H1 (cell line): Measurements from ENCODE around the gene TBC1D24. TPM values are rescaled to one million over a fixed set of nuclear protein-coding genes. Genes with fewer than 3 reads are reported as not detected.

ENCODE experiments used
- CTCF ChIA-PET: fragments of 300-600 bp; sonication (Branson Sonifier 250); formaldehyde crosslinking; loops from one replicate; lab custom pipeline; 2021; ENCODE audit not compliant: partially characterized antibody; lab: Charles Lee
- POLR2A ChIA-PET: fragments of 300-600 bp; sonication (Branson Sonifier 250); formaldehyde crosslinking; loops from one replicate; lab custom pipeline; 2021; ENCODE audit warnings: inconsistent platforms; ENCODE audit not compliant: partially characterized antibody; lab: Charles Lee
- DNase-seq, 2 experiments: peaks; one replicate each; pipeline versions ENCODE4 v3.0.0 to v3.0.0-alpha.2; 2010 to 2022; ENCODE audit warnings: low spot score in 2 of 2, low read depth in 1 of 2, mixed read lengths in 1 of 2
- FAIRE-seq: peaks from 2 replicates; lab custom pipeline; 2011; peaks lifted over from hg19 to GRCh38; lab: Jason Lieb, UNC
- H2AFZ ChIP-seq: 2 replicates; pipeline ENCODE4 v1.8.1; 2012; ENCODE audit warnings: low read length, inconsistent platforms
- H2AK5ac ChIP-seq: 2 replicates; pipeline ENCODE4 v1.6.1; 2013; ENCODE audit warnings: low read depth, low read length
- H2BK120ac ChIP-seq: replicated peaks from 2 replicates; pipeline ENCODE3; 2013; ENCODE audit warnings: low read depth, low read length, inconsistent platforms
- H2BK12ac ChIP-seq: 2 replicates; pipeline ENCODE4 v1.6.1; 2013; ENCODE audit warnings: low read depth, low read length
- H2BK15ac ChIP-seq: 2 replicates; pipeline ENCODE4 v1.6.1; 2013; ENCODE audit warnings: low read length
- H2BK20ac ChIP-seq: 2 replicates; pipeline ENCODE4 v1.6.1; 2013; ENCODE audit warnings: low read length
- H2BK5ac ChIP-seq: 2 replicates; pipeline ENCODE4 v1.6.1; 2013; ENCODE audit warnings: low read depth, low read length
- H3K14ac ChIP-seq: 2 replicates; pipeline ENCODE4 v1.6.1; 2013; ENCODE audit warnings: inconsistent platforms; ENCODE audit not compliant: insufficient read length
- H3K18ac ChIP-seq: 2 replicates; pipeline ENCODE4 v1.6.1; 2013; ENCODE audit warnings: low read length; ENCODE audit errors: extremely low read depth
- H3K23ac ChIP-seq: 2 replicates; pipeline ENCODE4 v1.6.1; 2013; ENCODE audit warnings: inconsistent platforms; ENCODE audit not compliant: insufficient read length
- H3K23me2 ChIP-seq: 2 replicates; pipeline ENCODE4 v1.6.1; 2013; ENCODE audit warnings: low read depth, low read length
- H3K27ac ChIP-seq: 2 replicates; pipeline ENCODE4 v1.6.1; 2011; ENCODE audit warnings: low read depth, low read length, inconsistent platforms
- H3K27me3 ChIP-seq, 4 experiments: replicated peaks in 1 of 4; 1 replicate in 1 of 4; 2 replicates in 3 of 4; pipeline versions ENCODE4 v1.6.1 to v1.8.1; 2011 to 2013; ENCODE audit warnings: low read length in 3 of 4, mild to moderate bottlenecking in 3 of 4, inconsistent platforms in 2 of 4, mixed read lengths in 2 of 4, moderate library complexity in 1 of 4; ENCODE audit not compliant: control insufficient read depth in 3 of 4, insufficient read depth in 3 of 4; ENCODE audit errors: extremely low read depth in 1 of 4
- H3K36me3 ChIP-seq, 4 experiments: 2 replicates each; pipeline versions ENCODE4 v1.6.1 to v1.8.1; 2011 to 2013; ENCODE audit warnings: mild to moderate bottlenecking in 4 of 4, low read length in 3 of 4, moderate library complexity in 2 of 4, control low read depth in 1 of 4, inconsistent platforms in 1 of 4; ENCODE audit not compliant: insufficient read depth in 4 of 4, control insufficient read depth in 2 of 4
- H3K4ac ChIP-seq: replicated peaks from 2 replicates; pipeline ENCODE3; 2013; ENCODE audit warnings: low read length, low read depth, mixed read lengths, inconsistent platforms; ENCODE audit not compliant: insufficient read length
- H3K4me1 ChIP-seq, 4 experiments: replicated peaks in 1 of 4; 1 replicate in 1 of 4; 2 replicates in 3 of 4; pipeline versions ENCODE4 v1.6.1 to v1.8.1; 2011 to 2013; ENCODE audit warnings: low read length in 3 of 4, inconsistent platforms in 2 of 4, mixed read lengths in 1 of 4; ENCODE audit not compliant: insufficient read depth in 4 of 4, control insufficient read depth in 3 of 4
- H3K4me2 ChIP-seq, 2 experiments: 2 replicates each; pipeline versions ENCODE4 v1.6.1 to v1.8.1; 2011 to 2013; ENCODE audit warnings: low read depth in 2 of 2, low read length in 2 of 2, control low read depth in 1 of 2, inconsistent platforms in 1 of 2, mild to moderate bottlenecking in 1 of 2; ENCODE audit not compliant: insufficient read depth in 1 of 2
- H3K4me3 ChIP-seq, 4 experiments: fragments of 200-600, 300-600 bp in 1 of 4; sonication (generic), shearing (Covaris generic), sonication (Bioruptor Twin) in 1 of 4; 2 replicates each; pipeline versions ENCODE4 v1.5.1 to v1.8.1; 2011 to 2016; ENCODE audit warnings: low read length in 4 of 4, low read depth in 3 of 4, control low read depth in 2 of 4, inconsistent platforms in 2 of 4, mild to moderate bottlenecking in 2 of 4, mixed read lengths in 1 of 4, moderate library complexity in 1 of 4; ENCODE audit not compliant: insufficient read depth in 2 of 4; ENCODE audit errors: extremely low read depth in 1 of 4
- H3K56ac ChIP-seq: replicated peaks from 2 replicates; pipeline ENCODE3; 2013; ENCODE audit warnings: low read depth, mild to moderate bottlenecking, mixed read lengths, low read length, inconsistent platforms; ENCODE audit not compliant: insufficient read length
- H3K79me1 ChIP-seq: 2 replicates; pipeline ENCODE4 v1.6.1; 2013; ENCODE audit warnings: low read depth, low read length, control low read depth
- H3K79me2 ChIP-seq, 2 experiments: 2 replicates each; pipeline versions ENCODE4 v1.6.1 to v1.8.1; 2012 to 2013; ENCODE audit warnings: low read length in 2 of 2, mild to moderate bottlenecking in 2 of 2, inconsistent platforms in 1 of 2; ENCODE audit not compliant: insufficient read depth in 2 of 2, control insufficient read depth in 1 of 2
- H3K9ac ChIP-seq, 4 experiments: replicated peaks in 1 of 4; 1 replicate in 1 of 4; 2 replicates in 3 of 4; pipeline versions ENCODE4 v1.6.1 to v1.8.1; 2011 to 2013; ENCODE audit warnings: low read depth in 3 of 4, low read length in 3 of 4, control low read depth in 2 of 4, mild to moderate bottlenecking in 2 of 4, moderate library complexity in 2 of 4, inconsistent platforms in 1 of 4; ENCODE audit errors: extremely low read depth in 1 of 4
- H3K9me3 ChIP-seq, 2 experiments: 2 replicates each; pipeline versions ENCODE4 v1.6.1 to v1.8.1; 2012 to 2013; ENCODE audit warnings: mild to moderate bottlenecking in 2 of 2, moderate library complexity in 2 of 2, control low read depth in 1 of 2, inconsistent platforms in 1 of 2, low read depth in 1 of 2, low read length in 1 of 2, mixed read lengths in 1 of 2; ENCODE audit not compliant: insufficient read depth in 2 of 2
- H4K20me1 ChIP-seq, 2 experiments: replicated peaks in 1 of 2; 2 replicates each; pipeline versions ENCODE3 to v1.8.1; 2011 to 2013; ENCODE audit warnings: inconsistent platforms in 2 of 2, low read length in 2 of 2, mild to moderate bottlenecking in 1 of 2; ENCODE audit not compliant: insufficient read depth in 2 of 2, control insufficient read depth in 1 of 2
- H4K5ac ChIP-seq: 2 replicates; pipeline ENCODE4 v1.6.1; 2013; ENCODE audit warnings: low read length, low read depth, mixed read lengths, inconsistent platforms; ENCODE audit not compliant: insufficient read length
- H4K8ac ChIP-seq: 2 replicates; pipeline ENCODE4 v1.8.0; 2013; ENCODE audit warnings: mild to moderate bottlenecking, moderate library complexity, low read length, inconsistent platforms; ENCODE audit not compliant: insufficient read depth; ENCODE audit errors: extremely low read depth
- H4K91ac ChIP-seq: replicated peaks from 2 replicates; pipeline ENCODE3; 2013; ENCODE audit warnings: low read length, mixed read lengths, inconsistent platforms; ENCODE audit not compliant: insufficient read length
- EP300 ChIP-seq, 2 experiments: IDR thresholded peaks; 1 replicate in 1 of 2; 2 replicates in 1 of 2; pipeline ENCODE4 v1.6.1; 2011 to 2012; ENCODE audit warnings: low read depth in 2 of 2, low read length in 2 of 2, mild to moderate bottlenecking in 2 of 2, borderline replicate concordance in 1 of 2, inconsistent platforms in 1 of 2, moderate library complexity in 1 of 2
- POLR2A ChIP-seq, 2 experiments: IDR thresholded peaks; 1 replicate in 1 of 2; 2 replicates in 1 of 2; pipeline ENCODE4 v1.6.1; 2011; ENCODE audit warnings: low read depth in 2 of 2, low read length in 2 of 2, mild to moderate bottlenecking in 2 of 2; ENCODE audit errors: control extremely low read depth in 1 of 2
- WGBS, 2 experiments: shearing (Covaris generic) in 1 of 2; methylation state at CpG; one replicate each; pipeline versions ENCODE4 v1.1.6 to v1.1.7; 2013 to 2015; ENCODE audit warnings: low lambda C conversion rate in 2 of 2, mixed read lengths in 2 of 2, inconsistent platforms in 1 of 2, low coverage in 1 of 2, missing lambda C conversion rate in 1 of 2; ENCODE audit not compliant: insufficient replicate concordance in 2 of 2, insufficient coverage in 1 of 2, insufficient read length in 1 of 2; ENCODE audit errors: extremely low coverage in 1 of 2, missing lambda C conversion rate in 1 of 2; 5-methylcytosine and 5-hydroxymethylcytosine counted together
- polyA plus RNA-seq, 7 experiments: library from polyadenylated mRNA; depleted of rRNA in 3 of 7; stranded (reverse) in 5 of 7; unstranded in 2 of 7; fragments of >200 nt in 5 of 7; fragments of 200-250 nt in 2 of 7; gene quantifications; 1 replicate in 5 of 7; 2 replicates in 1 of 7; 4 replicates in 1 of 7; pipeline versions ENCODE4 v1.2.1 to v1.2.3, GENCODE V29; 2011 to 2013; ENCODE audit warnings: missing spikeins in 2 of 7, mixed read lengths in 2 of 7
- total RNA-seq: library from RNA; stranded (reverse); fragmentation: NEBNext Ultra II Directional; extraction: Animal tissue kit (Norgen Biotek cat#: 25700); gene quantifications from 2 replicates; pipeline ENCODE4 v1.2.1, GENCODE V29; 2021

Gene TBC1D24
- total and polyA plus RNA-seq, 2 of the 8 experiments (the other 6 are each of a cell fraction or from before 2014, with no cell fraction given), result 8.7 to 21.5 TPM

DNA sequence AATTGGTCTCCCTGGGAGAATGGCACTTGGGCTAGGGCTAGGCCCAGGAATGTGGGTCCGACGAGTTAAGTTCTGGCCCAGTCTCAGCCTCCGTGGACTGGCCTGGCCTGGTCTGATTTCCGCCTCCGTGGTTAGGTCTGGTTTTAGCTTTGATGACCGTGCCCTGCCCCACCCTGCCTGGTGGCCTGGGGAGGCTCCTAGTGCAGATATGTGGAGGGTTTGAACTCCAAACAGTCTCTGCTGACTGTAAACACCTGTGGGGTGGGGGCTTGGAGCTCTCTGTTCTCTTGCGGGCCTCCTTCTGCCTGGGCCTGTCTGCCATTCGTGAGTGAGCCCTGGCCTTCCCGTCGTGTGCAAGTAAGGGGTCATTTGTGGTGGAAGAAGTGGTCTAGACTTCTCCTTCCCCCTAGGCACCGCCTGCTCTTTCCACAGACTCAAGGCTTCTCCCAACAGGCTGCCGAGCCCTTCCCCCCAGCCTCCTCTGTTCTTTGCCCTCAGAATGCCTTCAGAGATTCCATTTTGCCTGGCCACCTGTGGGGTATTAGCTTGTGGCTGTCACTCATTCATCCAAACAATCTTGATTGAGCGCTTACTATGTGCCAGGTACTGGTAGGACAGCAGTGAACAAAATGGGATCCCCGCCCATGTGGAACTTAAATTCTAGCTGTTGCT, 40.4 kb downstream of the TBC1D24 start:
- TF ChIP-seq EP300 (IDR thresholded peaks at IDR 0.05; ENCODE audit: borderline replicate concordance in 1 of 2, low read depth in 2 of 2, low read length in 2 of 2) (no peak), POLR2A (IDR thresholded peaks at IDR 0.05; ENCODE audit: control extremely low read depth in 1 of 2, low read depth in 2 of 2, low read length in 2 of 2) (peak in 1 of 2 experiments; percentile 25; a peak in 1 of 3 replicates)
- TF ChIP-seq, all 59 proteins: peak for 1
- Histone ChIP-seq H2AFZ (no peak overlapping the region), H3K4me3 (peak overlapping the region; percentile 77 to 99 (median 84); a peak in 7 of 8 replicates), H3K36me3 (no peaks in the 10 kb centered on the region; a peak in 1 of 8 replicates), H3K27me3 (peaks cover 0 to under 1% (median 0%) of the 10 kb centered on the region in 4 experiments; a peak in 2 of 7 replicates), H2AK5ac (no peak overlapping the region), H2BK20ac (no peak overlapping the region), H3K4me1 (peaks cover 4 to 37% (median 22%) of the 10 kb centered on the region in 4 experiments), H3K9ac (peak overlapping the region in 3 of 4 experiments; percentile 65 to 94 (median 91); a peak in 4 of 7 replicates), H3K23me2 (peaks cover 8% of the 10 kb centered on the region; the same call in 1 of the 2 replicates), H4K91ac (no peak overlapping the region), H3K14ac (no peak overlapping the region), H2BK12ac (peak overlapping the region; percentile 27; the same call in 1 of the 2 replicates), H3K23ac (no peak overlapping the region), H4K5ac (no peak overlapping the region), H3K18ac (no peak overlapping the region), H4K8ac (peak overlapping the region; percentile 80; the same call in 1 of the 2 replicates), H2BK5ac (no peak overlapping the region; the same call in 1 of the 2 replicates), H3K27ac (0 out of 2 replicates have a peak overlapping the region, but pooled peaks have one; percentile 59), H3K4me2 (peak overlapping the region; percentile 85 to 88), H4K20me1 (peaks cover 31 to 38% of the 10 kb centered on the region in 2 experiments), H2BK15ac (no peak overlapping the region), H3K79me2 (peaks cover 26 to 53% of the 10 kb centered on the region in 2 experiments), H3K79me1 (peaks cover 24% of the 10 kb centered on the region), H3K4ac (no peak overlapping the region), H3K9me3 (no peaks in the 10 kb centered on the region), H3K56ac (no peak overlapping the region), H2BK120ac (no peak overlapping the region)
- ChIA-PET CTCF (interaction anchor here (0.6 to 1.4 kb wide), 7 partner anchors 11 to 321 kb away, joined by 3 to 4 read pairs (median 3); no protein-coding TSS in a partner anchor), POLR2A (interaction anchor here (0.5 to 5.6 kb wide), 14 partner anchors 9 to 520 kb away, joined by 3 to 44 read pairs (median 4); partner anchors contain the start of gene CEMP1)
- FAIRE-seq, result no peak
- DNase-seq, result no peak
- 82% methylated on average over 14 of the region's 14 CpGs; no CpG with 5 or more reads in 1 of the 2 experiments for WGBS, 2 experiments
